Measurements from ENCODE around the gene ATF6.

DNA sequence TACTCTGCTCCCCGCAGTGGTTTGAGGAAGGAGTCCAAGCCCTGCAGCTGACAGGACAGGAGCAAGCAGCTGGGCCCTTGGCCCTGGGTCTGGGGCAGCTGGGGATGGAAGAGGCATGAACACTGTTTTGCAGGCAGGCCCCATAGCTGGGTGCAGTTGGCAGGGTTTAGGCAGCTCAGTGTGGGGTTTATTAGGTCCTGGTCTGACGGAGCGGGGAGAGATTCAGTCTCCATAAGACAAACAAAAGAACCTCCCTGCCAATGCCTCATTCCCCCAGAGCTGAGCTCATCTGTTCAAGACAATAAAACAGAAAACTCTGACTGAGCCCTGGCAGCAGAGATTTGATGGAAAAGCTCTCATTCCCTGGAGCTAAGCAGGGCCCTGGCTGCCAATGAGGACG lies 220.2 kb downstream of the ATF6 start:
- TF ChIP-seq, protein P1, sequence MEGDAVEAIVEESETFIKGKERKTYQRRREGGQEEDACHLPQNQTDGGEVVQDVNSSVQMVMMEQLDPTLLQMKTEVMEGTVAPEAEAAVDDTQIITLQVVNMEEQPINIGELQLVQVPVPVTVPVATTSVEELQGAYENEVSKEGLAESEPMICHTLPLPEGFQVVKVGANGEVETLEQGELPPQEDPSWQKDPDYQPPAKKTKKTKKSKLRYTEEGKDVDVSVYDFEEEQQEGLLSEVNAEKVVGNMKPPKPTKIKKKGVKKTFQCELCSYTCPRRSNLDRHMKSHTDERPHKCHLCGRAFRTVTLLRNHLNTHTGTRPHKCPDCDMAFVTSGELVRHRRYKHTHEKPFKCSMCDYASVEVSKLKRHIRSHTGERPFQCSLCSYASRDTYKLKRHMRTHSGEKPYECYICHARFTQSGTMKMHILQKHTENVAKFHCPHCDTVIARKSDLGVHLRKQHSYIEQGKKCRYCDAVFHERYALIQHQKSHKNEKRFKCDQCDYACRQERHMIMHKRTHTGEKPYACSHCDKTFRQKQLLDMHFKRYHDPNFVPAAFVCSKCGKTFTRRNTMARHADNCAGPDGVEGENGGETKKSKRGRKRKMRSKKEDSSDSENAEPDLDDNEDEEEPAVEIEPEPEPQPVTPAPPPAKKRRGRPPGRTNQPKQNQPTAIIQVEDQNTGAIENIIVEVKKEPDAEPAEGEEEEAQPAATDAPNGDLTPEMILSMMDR (IDR thresholded peaks at IDR 0.05), result no peak
- no peak for TF ChIP-seq POLR2A (IDR thresholded peaks at IDR 0.05)

Measured in testis (tissue), 2 donors.